SH-SY5Y (cell line): ENCODE data around the gene KLHL10.

Experiments used
- GATA2 ChIP-seq: IDR thresholded peaks from 2 replicates; pipeline ENCODE4 v1.6.1; 2011; ENCODE audit warnings: mild to moderate bottlenecking, low read depth, low read length
- GATA3 ChIP-seq: IDR thresholded peaks from 2 replicates; pipeline ENCODE4 v1.6.1; 2011; ENCODE audit warnings: low read depth, mild to moderate bottlenecking, low read length, moderate library complexity

The KLHL10 gene

GRCh38 chr17:41810659-41811548, 26.7 kb upstream of the KLHL10 start:
- TF ChIP-seq GATA3 (no peak), GATA2 (no peak)

GRCh38 chr17:41811549-41812380, 25.9 kb upstream of the KLHL10 start, which contains the start of gene P3H4:
Gene P3H4, minus strand, starts transcription at chr17:41811949. Its CDS starts 34 bp downstream, at chr17:41811915.
- no peak for TF ChIP-seq GATA2
- TF ChIP-seq GATA3: no peak

GRCh38 chr17:41812381-41813151, 25.1 kb upstream of the KLHL10 start, which contains the start of gene FKBP10:
Gene FKBP10, plus strand, starts transcription at chr17:41813004. Its CDS starts 31 bp downstream, at chr17:41813035.
- TF ChIP-seq GATA2 (no peak), GATA3 (no peak)

- no peak for TF ChIP-seq GATA3
Measured at GRCh38 chr17:41813152-41813680, 24.4 kb upstream of the KLHL10 start.

GRCh38 chr17:41813699-41814124, 23.9 kb upstream of the KLHL10 start:
- no peak for TF ChIP-seq GATA2
- no peak for TF ChIP-seq GATA3

- no peak for TF ChIP-seq GATA2
- TF ChIP-seq GATA3: no peak
Measured at GRCh38 chr17:41814195-41814594, 23.4 kb upstream of the KLHL10 start.

- no peak for TF ChIP-seq GATA2
- TF ChIP-seq GATA3: no peak
Measured at GRCh38 chr17:41816637-41817320, 20.8 kb upstream of the KLHL10 start.

GRCh38 chr17:41818024-41818423, 19.6 kb upstream of the KLHL10 start:
- TF ChIP-seq GATA3: no peak
- TF ChIP-seq GATA2: no peak

- TF ChIP-seq GATA3: no peak
- TF ChIP-seq GATA2: no peak
Measured at GRCh38 chr17:41821776-41822175, 15.8 kb upstream of the KLHL10 start.

- TF ChIP-seq GATA2 (no peak), GATA3 (no peak)
Measured at GRCh38 chr17:41822216-41823140, 15.1 kb upstream of the KLHL10 start.

GRCh38 chr17:41823141-41823524, 14.5 kb upstream of the KLHL10 start:
- TF ChIP-seq GATA2 (no peak), GATA3 (no peak)

GRCh38 chr17:41823580-41823979, 14.0 kb upstream of the KLHL10 start:
- no peak for TF ChIP-seq GATA2
- no peak for TF ChIP-seq GATA3
